Renal cortical epithelial cell (primary cell): Measurements from ENCODE around the gene FGR. TPM values are rescaled to one million over a fixed set of nuclear protein-coding genes. Genes with fewer than 3 reads are reported as not detected.
"Not testable (repeated sequence)": the region's sequence is repeated elsewhere in the genome, so short reads cannot be mapped to it uniquely, and the experiment has no call there.

Source experiments
- DNase-seq: peaks from one replicate; pipeline ENCODE4 v3.0.0-alpha.2; 2011; ENCODE audit warnings: low read depth
- total RNA-seq: library from RNA; depleted of rRNA; stranded (reverse); fragments of >200 nt; gene quantifications from 2 replicates; pipeline ENCODE4 v1.2.3, GENCODE V29; 2014

Gene FGR
- total RNA-seq, 1 donor from 2014 or later: 0.10 TPM

GRCh38 chr1:27635396-27636142, 584 bp upstream of the FGR start:
- no peak for DNase-seq

GRCh38 chr1:27634177-27634984, 604 bp downstream of the FGR start:
- DNase-seq: no peak

- no peak for DNase-seq
Measured at GRCh38 chr1:27633640-27634176, 1.3 kb downstream of the FGR start.

- DNase-seq: no peak
Measured at GRCh38 chr1:27633298-27633610, 1.7 kb downstream of the FGR start.

- no peak for DNase-seq
Measured at GRCh38 chr1:27632387-27633297, 2.3 kb downstream of the FGR start.

GRCh38 chr1:27630859-27631491, 4.0 kb downstream of the FGR start:
- DNase-seq: no peak

GRCh38 chr1:27628712-27629111, 6.3 kb downstream of the FGR start:
- no peak for DNase-seq

GRCh38 chr1:27627733-27628132, 7.3 kb downstream of the FGR start:
- not testable (repeated sequence) for DNase-seq

GRCh38 chr1:27627061-27627460, 7.9 kb downstream of the FGR start:
- no peak for DNase-seq

- DNase-seq: no peak
Measured at GRCh38 chr1:27626031-27626935, 8.7 kb downstream of the FGR start.

GRCh38 chr1:27624467-27625178, 10.4 kb downstream of the FGR start:
- no peak for DNase-seq

- no peak for DNase-seq
Measured at GRCh38 chr1:27623327-27624212, 11.4 kb downstream of the FGR start.

- no peak for DNase-seq
Measured at GRCh38 chr1:27622828-27623227, 12.2 kb downstream of the FGR start.

- DNase-seq: peak; percentile 50
Measured at GRCh38 chr1:27621051-27621920, 13.7 kb downstream of the FGR start.

GRCh38 chr1:27619782-27620438, 15.1 kb downstream of the FGR start:
- DNase-seq: not testable (repeated sequence)

- no peak for DNase-seq
Measured at GRCh38 chr1:27618341-27619082, 16.5 kb downstream of the FGR start.
